ENCODE measurements around the gene TET3. TPM values are rescaled to one million over a fixed set of nuclear protein-coding genes. Genes with fewer than 3 reads are reported as not detected.

Gene TET3
- total RNA-seq, 1 donor from 2014 or later, result 92.4 TPM

DNA sequence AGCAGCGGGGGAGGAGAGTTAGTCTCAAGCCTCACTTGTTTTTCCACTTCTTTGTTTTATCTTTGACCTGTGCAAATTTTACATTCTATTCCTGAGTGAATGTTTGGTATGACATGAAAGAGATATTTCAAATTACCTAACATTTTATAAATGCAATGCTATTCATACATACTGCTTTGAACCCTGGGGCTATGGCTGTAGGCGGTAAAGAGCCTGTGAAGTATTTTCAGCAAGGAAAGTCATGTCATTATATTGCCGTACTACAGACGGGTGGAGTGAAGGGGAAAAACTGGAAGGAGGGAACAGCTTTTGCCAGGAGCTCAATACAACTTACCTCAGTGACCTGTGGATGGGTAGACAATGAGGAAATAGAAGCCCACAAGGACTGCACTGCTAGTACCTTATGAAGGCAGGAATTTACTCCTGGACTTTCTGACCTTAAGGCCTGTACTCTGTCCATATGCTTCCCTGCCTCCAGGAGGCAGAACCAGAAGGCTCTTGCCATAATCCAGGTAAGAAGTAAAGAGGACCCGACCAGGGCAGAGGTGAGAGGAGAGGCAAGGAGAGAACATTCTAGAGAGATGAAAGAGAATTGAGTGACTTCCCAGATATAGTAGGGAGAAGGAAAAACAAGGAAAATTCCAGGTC is 28.4 kb upstream of the TET3 start:
- Mint-ChIP-seq H3K9me3 (ENCODE audit: unreplicated experiment) (peaks cover 1% of the 10 kb centered on the region), H3K4me1 (ENCODE audit: low read depth, unreplicated experiment) (no peaks in the 10 kb centered on the region), H3K36me3 (ENCODE audit: unreplicated experiment) (peaks cover 12% of the 10 kb centered on the region), H3K27ac (ENCODE audit: unreplicated experiment) (no peak overlapping the region), H3K27me3 (ENCODE audit: unreplicated experiment) (no peaks in the 10 kb centered on the region), H3K4me3 (ENCODE audit: unreplicated experiment) (no peak overlapping the region)
- TF ChIP-seq, protein P1, sequence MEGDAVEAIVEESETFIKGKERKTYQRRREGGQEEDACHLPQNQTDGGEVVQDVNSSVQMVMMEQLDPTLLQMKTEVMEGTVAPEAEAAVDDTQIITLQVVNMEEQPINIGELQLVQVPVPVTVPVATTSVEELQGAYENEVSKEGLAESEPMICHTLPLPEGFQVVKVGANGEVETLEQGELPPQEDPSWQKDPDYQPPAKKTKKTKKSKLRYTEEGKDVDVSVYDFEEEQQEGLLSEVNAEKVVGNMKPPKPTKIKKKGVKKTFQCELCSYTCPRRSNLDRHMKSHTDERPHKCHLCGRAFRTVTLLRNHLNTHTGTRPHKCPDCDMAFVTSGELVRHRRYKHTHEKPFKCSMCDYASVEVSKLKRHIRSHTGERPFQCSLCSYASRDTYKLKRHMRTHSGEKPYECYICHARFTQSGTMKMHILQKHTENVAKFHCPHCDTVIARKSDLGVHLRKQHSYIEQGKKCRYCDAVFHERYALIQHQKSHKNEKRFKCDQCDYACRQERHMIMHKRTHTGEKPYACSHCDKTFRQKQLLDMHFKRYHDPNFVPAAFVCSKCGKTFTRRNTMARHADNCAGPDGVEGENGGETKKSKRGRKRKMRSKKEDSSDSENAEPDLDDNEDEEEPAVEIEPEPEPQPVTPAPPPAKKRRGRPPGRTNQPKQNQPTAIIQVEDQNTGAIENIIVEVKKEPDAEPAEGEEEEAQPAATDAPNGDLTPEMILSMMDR (IDR thresholded peaks at IDR 0.05; ENCODE audit: partially characterized antibody, unreplicated experiment), result no peak
- no peak for DNase-seq

DNA sequence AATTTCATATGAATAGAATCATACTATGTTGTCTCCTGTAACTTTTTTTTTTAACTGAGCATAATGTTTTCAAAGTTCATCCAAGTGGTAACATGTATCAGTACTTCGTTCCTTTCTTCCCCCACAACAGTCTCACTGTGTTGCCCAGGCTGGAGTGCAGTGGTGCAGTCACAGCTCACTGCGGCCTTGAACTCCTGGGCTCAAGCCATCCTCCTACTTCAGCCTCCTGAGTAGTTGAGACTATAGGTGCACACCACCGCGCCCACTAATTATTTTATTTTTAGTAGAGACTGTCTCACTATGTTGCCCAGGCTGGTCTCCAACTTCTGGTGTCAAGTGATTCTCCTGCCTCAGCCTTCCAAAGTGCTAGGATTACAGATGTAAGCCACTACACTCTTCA is 23.4 kb upstream of the TET3 start:
- Mint-ChIP-seq H3K4me1 (ENCODE audit: low read depth, unreplicated experiment) (no peaks in the 10 kb centered on the region), H3K27me3 (ENCODE audit: unreplicated experiment) (peaks cover 2% of the 10 kb centered on the region), H3K9me3 (ENCODE audit: unreplicated experiment) (no peaks in the 10 kb centered on the region), H3K27ac (ENCODE audit: unreplicated experiment) (no peak overlapping the region), H3K36me3 (ENCODE audit: unreplicated experiment) (peaks cover 8% of the 10 kb centered on the region), H3K4me3 (ENCODE audit: unreplicated experiment) (no peak overlapping the region)
- no peak for DNase-seq
- TF ChIP-seq, protein P1 (IDR thresholded peaks at IDR 0.05; ENCODE audit: partially characterized antibody, unreplicated experiment), result no peak

DNA sequence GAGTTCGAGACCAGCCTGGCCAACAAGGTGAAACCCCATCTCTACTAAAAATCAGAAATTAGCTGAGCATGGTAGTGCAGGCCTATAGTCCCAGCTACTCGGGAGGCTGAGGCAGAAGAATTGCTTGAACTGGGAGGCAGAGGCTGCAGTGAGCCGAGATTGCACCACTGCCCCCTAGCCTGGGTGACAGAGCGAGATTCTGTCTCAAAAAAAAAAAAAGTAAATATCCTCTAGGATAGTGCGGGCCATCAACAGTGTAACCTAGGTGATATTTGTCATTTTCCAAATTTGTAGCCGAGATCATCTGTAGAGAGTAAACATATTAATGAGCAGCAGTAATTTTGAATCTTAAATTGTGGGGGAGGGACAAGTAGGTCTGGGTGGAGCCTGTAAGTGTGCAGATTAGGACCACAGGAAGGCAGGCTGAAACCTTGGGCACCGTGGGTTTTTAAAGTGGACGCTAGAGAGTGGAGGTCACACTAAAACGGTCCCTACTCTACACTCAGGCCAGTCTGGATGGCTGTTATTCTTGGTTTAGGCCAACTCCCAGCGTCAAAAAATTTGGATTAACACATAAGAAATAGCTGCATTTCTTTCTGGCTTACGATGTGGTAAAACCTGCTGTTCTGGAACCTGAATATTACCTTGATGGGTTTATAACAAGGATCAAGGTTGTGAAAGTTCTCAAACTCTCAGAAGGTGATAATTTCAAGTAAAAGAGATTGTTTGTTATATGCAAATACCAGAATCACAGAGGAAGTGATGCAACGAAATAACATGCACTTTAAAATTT is 22.7 kb upstream of the TET3 start:
- H3K36me3 Mint-ChIP-seq (ENCODE audit: unreplicated experiment), result peaks cover 8% of the 10 kb centered on the region
- TF ChIP-seq, protein P1 (IDR thresholded peaks at IDR 0.05; ENCODE audit: partially characterized antibody, unreplicated experiment), result no peak
- H3K4me1 Mint-ChIP-seq (ENCODE audit: low read depth, unreplicated experiment), result no peaks in the 10 kb centered on the region
- no peaks in the 10 kb centered on the region for H3K9me3 Mint-ChIP-seq (ENCODE audit: unreplicated experiment)
- H3K27me3 Mint-ChIP-seq (ENCODE audit: unreplicated experiment), result peaks cover 2% of the 10 kb centered on the region
- H3K4me3 Mint-ChIP-seq (ENCODE audit: unreplicated experiment), result no peak overlapping the region
- no peak for DNase-seq
- H3K27ac Mint-ChIP-seq (ENCODE audit: unreplicated experiment), result no peak overlapping the region

DNA sequence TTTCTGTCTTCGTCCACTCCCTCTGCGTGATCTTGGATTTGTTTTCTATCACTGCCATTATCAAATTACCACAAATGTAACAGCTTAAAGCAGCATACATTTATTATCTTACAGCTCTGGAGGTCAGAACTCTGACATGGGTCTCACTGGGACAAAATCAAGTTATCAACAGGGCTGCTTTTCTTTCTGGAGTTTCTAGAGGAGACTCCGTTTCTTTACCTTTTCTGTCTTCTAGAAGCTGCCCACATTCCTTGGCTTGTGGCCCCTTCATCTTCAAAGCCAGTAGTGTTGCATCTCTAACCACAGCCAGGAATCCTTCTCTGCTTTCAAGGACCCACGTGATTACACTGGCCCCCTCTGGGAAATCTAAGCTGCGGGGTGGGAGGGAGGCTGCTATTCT is 21.9 kb upstream of the TET3 start:
- Mint-ChIP-seq H3K4me3 (ENCODE audit: unreplicated experiment) (no peak overlapping the region), H3K36me3 (ENCODE audit: unreplicated experiment) (peaks cover 8% of the 10 kb centered on the region), H3K27ac (ENCODE audit: unreplicated experiment) (no peak overlapping the region), H3K4me1 (ENCODE audit: low read depth, unreplicated experiment) (no peaks in the 10 kb centered on the region), H3K27me3 (ENCODE audit: unreplicated experiment) (peaks cover 2% of the 10 kb centered on the region), H3K9me3 (ENCODE audit: unreplicated experiment) (no peaks in the 10 kb centered on the region)
- DNase-seq, result no peak
- TF ChIP-seq, protein P1 (IDR thresholded peaks at IDR 0.05; ENCODE audit: partially characterized antibody, unreplicated experiment), result no peak

All from glutamatergic neuron (in vitro differentiated cells).